H1 (cell line): ENCODE measurements around the gene UTP14C. TPM values are rescaled to one million over a fixed set of nuclear protein-coding genes. Genes with fewer than 3 reads are reported as not detected.

Experiments
- BCL11A ChIP-seq, 2 experiments: IDR thresholded peaks; one replicate each; pipeline ENCODE4 v1.6.1; 2011; ENCODE audit warnings: low read depth in 2 of 2, low read length in 2 of 2, mild to moderate bottlenecking in 2 of 2
- JUN ChIP-seq: IDR thresholded peaks from 2 replicates; pipeline ENCODE4 v1.6.1; 2011; ENCODE audit warnings: low read depth, mild to moderate bottlenecking, improper control_type of control experiment, low read length
- NANOG ChIP-seq: IDR thresholded peaks from 2 replicates; pipeline ENCODE4 v1.6.1; 2011; ENCODE audit warnings: low read length, low read depth, mild to moderate bottlenecking, inconsistent platforms; ENCODE audit not compliant: insufficient read depth, poor library complexity, severe bottlenecking
- RXRA ChIP-seq: IDR thresholded peaks from 2 replicates; pipeline ENCODE4 v1.6.1; 2011; ENCODE audit warnings: low read depth, mild to moderate bottlenecking, low read length, moderate library complexity; ENCODE audit not compliant: insufficient read depth
- TCF12 ChIP-seq: IDR thresholded peaks from 2 replicates; pipeline ENCODE4 v1.6.1; 2011; ENCODE audit warnings: low read depth, mild to moderate bottlenecking, low read length
- USF2 ChIP-seq: IDR thresholded peaks from 2 replicates; pipeline ENCODE4 v1.6.1; 2011; ENCODE audit warnings: low read length, improper control_type of control experiment
- polyA plus RNA-seq, 7 experiments: library from polyadenylated mRNA; depleted of rRNA in 3 of 7; stranded (reverse) in 5 of 7; unstranded in 2 of 7; fragments of >200 nt in 5 of 7; fragments of 200-250 nt in 2 of 7; gene quantifications; 1 replicate in 5 of 7; 2 replicates in 1 of 7; 4 replicates in 1 of 7; pipeline versions ENCODE4 v1.2.1 to v1.2.3, GENCODE V29; 2011 to 2013; ENCODE audit warnings: missing spikeins in 2 of 7, mixed read lengths in 2 of 7
- total RNA-seq: library from RNA; stranded (reverse); fragmentation: NEBNext Ultra II Directional; extraction: Animal tissue kit (Norgen Biotek cat#: 25700); gene quantifications from 2 replicates; pipeline ENCODE4 v1.2.1, GENCODE V29; 2021

Gene UTP14C
- total and polyA plus RNA-seq, 2 of the 8 experiments (the other 6 are each of a cell fraction or from before 2014, with no cell fraction given), result 6.8 to 22.7 TPM

- TF ChIP-seq BCL11A (IDR thresholded peaks at IDR 0.05; ENCODE audit: low read depth in 2 of 2, low read length in 2 of 2), result no peak
- no peak for TF ChIP-seq USF2
- no peak for TF ChIP-seq TCF12
- TF ChIP-seq RXRA, result no peak
- TF ChIP-seq NANOG, result no peak
- no peak for TF ChIP-seq JUN
Observed at GRCh38 chr13:52009946-52010345, 14.5 kb upstream of the UTP14C start (continued).
